OCI-LY3 (cell line): ENCODE results near the gene TRPC4AP.

Experiments
- EZH2phosphoT487 ChIP-seq: fragments of 200-600 bp; shearing (Covaris generic); IDR thresholded peaks from 2 replicates; pipeline ENCODE4 v1.6.1; 2018; ENCODE audit warnings: antibody characterized with exemption, mixed run types, low read depth
- TF ChIP-seq, protein P1 (sequence below): fragments of 200-600, 300-600 bp; sonication (generic); IDR thresholded peaks from 2 replicates; pipeline ENCODE4 v1.5.1; 2014; ENCODE audit warnings: antibody characterized with exemption, low read length, low read depth

DNA sequence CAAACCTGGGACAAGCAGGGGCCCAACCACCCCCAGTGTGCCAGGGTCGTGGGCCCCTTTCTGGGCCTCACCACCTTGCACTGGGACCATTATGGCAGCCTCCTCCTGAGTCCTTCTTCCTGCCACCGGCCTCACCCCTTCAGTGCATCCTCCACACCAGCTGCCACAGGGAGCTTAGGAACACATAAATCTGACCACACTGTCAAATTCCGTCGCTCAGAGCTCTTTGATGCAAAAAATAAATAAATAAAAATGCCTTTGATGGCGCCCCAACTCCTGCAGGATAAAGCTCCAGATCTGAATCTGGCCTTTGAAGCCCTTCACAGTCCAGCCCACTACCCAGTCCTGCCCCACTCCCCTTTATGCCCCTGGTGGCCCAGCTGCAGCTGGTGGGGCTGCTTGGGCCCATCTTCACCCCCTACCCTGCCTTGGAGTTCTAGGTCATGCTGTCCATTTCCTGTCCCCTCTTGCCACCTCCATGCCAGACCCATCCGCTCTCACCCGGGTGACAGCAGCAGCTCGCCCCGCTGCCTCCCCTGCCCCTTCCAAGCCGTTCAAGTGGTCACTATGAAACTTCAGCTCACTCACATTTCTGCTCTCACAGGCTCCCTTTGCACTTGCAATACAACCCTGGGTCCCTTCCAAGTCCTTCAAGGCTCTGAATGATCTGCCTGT, 120.9 kb downstream of the TRPC4AP start:
- TF ChIP-seq, protein P1, sequence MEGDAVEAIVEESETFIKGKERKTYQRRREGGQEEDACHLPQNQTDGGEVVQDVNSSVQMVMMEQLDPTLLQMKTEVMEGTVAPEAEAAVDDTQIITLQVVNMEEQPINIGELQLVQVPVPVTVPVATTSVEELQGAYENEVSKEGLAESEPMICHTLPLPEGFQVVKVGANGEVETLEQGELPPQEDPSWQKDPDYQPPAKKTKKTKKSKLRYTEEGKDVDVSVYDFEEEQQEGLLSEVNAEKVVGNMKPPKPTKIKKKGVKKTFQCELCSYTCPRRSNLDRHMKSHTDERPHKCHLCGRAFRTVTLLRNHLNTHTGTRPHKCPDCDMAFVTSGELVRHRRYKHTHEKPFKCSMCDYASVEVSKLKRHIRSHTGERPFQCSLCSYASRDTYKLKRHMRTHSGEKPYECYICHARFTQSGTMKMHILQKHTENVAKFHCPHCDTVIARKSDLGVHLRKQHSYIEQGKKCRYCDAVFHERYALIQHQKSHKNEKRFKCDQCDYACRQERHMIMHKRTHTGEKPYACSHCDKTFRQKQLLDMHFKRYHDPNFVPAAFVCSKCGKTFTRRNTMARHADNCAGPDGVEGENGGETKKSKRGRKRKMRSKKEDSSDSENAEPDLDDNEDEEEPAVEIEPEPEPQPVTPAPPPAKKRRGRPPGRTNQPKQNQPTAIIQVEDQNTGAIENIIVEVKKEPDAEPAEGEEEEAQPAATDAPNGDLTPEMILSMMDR, result no peak
- no peak for TF ChIP-seq EZH2phosphoT487
